PFSK-1 (cell line): Measurements from ENCODE around the gene PTPRM.

ENCODE experiments used
- FOXP2 ChIP-seq: optimal IDR thresholded peaks from 2 replicates; pipeline ENCODE3; 2011; ENCODE audit warnings: borderline replicate concordance, control low read depth, inconsistent platforms; ENCODE audit not compliant: insufficient read depth; ENCODE audit errors: extremely low read length, extremely low read depth
- POLR2AphosphoS5 ChIP-seq: IDR thresholded peaks from 2 replicates; pipeline ENCODE4 v1.6.1; 2012; ENCODE audit warnings: low read depth, mild to moderate bottlenecking, control low read depth, low read length, moderate library complexity
- SIN3A ChIP-seq: IDR thresholded peaks from 2 replicates; pipeline ENCODE4 v1.6.1; 2012; ENCODE audit warnings: mild to moderate bottlenecking, low read length, moderate library complexity, borderline replicate concordance; ENCODE audit not compliant: insufficient read depth
- TAF1 ChIP-seq: IDR thresholded peaks from 2 replicates; pipeline ENCODE4 v1.6.1; 2012; ENCODE audit warnings: low read length, control low read depth, borderline replicate concordance; ENCODE audit not compliant: insufficient read depth
- TF ChIP-seq, protein P1 (sequence below), 2 experiments: IDR thresholded peaks; 2 replicates each; pipeline versions ENCODE4 v1.6.1 to v1.8.0; 2011 to 2012; ENCODE audit warnings: low read depth in 2 of 2, low read length in 2 of 2, control low read depth in 1 of 2, inconsistent platforms in 1 of 2, mild to moderate bottlenecking in 1 of 2, moderate library complexity in 1 of 2; ENCODE audit not compliant: insufficient read depth in 1 of 2

PTPRM gene

DNA sequence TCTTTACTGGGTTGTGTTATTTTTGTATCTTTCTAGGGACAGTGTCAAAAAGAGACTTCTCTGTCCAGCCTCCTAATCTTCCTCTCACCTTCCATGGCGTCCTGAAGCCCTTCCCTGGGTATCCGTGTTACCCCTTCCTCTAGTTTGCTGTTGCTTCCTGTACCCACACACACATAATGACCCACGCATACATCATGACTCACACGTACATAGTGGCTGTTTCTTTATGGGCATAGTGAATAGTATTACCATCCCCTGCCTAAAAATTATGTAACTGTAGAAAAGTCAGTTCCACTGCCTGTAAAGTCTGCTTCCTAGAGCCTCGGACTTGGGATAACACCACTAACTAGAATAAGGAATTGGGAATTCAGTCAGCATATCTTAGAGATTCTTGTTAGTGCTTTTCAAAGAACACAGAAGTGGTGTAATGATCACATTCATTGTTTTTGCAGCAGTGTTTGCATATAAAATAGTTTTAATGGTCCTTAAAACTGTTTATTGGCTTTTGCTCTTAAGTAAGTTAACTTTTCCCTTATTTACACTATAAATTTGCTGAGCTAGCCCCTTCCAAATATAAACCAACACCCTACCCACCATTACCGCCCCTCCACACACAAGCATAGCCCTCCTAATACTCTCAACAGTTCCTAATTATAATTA, 733.8 kb downstream of the PTPRM start:
- TF ChIP-seq FOXP2 (no peak), SIN3A (no peak), POLR2AphosphoS5 (no peak), TAF1 (no peak)
- TF ChIP-seq, protein P1, sequence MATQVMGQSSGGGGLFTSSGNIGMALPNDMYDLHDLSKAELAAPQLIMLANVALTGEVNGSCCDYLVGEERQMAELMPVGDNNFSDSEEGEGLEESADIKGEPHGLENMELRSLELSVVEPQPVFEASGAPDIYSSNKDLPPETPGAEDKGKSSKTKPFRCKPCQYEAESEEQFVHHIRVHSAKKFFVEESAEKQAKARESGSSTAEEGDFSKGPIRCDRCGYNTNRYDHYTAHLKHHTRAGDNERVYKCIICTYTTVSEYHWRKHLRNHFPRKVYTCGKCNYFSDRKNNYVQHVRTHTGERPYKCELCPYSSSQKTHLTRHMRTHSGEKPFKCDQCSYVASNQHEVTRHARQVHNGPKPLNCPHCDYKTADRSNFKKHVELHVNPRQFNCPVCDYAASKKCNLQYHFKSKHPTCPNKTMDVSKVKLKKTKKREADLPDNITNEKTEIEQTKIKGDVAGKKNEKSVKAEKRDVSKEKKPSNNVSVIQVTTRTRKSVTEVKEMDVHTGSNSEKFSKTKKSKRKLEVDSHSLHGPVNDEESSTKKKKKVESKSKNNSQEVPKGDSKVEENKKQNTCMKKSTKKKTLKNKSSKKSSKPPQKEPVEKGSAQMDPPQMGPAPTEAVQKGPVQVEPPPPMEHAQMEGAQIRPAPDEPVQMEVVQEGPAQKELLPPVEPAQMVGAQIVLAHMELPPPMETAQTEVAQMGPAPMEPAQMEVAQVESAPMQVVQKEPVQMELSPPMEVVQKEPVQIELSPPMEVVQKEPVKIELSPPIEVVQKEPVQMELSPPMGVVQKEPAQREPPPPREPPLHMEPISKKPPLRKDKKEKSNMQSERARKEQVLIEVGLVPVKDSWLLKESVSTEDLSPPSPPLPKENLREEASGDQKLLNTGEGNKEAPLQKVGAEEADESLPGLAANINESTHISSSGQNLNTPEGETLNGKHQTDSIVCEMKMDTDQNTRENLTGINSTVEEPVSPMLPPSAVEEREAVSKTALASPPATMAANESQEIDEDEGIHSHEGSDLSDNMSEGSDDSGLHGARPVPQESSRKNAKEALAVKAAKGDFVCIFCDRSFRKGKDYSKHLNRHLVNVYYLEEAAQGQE (IDR thresholded peaks at IDR 0.05; ENCODE audit: insufficient read depth in 1 of 2, low read depth in 2 of 2, low read length in 2 of 2) = no peak

DNA sequence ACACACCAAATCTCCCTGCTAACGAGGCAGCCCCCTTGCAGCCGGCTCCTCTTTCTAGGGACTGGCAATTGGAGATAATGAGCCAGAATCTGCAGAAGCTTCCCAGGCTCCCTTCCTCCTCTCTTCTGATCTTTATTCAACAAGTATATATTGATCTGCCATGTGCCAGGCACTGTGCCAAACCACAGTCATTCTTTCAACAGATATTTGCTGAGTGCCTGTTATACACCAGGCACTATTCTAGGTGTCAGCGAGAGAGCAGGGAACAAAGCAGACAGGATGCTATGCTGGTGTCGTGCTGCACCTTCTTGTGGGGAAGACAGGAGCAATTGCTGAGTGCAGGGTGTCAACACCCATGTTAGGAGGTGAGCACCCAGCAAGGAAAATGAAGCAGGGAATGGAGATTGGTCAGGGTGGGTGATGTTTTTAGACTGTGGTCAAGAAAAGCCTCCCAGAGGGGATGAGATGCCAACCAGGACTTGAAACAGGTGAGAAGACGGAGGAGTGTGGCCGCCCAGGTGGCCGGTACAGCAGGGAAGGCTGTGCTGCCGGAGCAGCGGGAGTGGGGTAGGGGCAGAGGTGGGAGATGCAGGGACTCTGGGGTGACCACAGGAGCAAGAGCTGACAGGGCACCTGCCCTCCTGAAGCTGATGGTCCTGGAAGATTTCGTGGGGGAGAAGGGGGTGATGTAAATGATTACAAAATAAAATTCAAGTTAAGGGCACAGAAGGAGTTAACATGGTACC, 734.5 kb downstream of the PTPRM start:
- TF ChIP-seq, protein P1 (IDR thresholded peaks at IDR 0.05; ENCODE audit: insufficient read depth in 1 of 2, low read depth in 2 of 2, low read length in 2 of 2) = no peak
- TF ChIP-seq SIN3A = no peak
- TF ChIP-seq FOXP2 = no peak
- TF ChIP-seq TAF1 = no peak
- no peak for TF ChIP-seq POLR2AphosphoS5

DNA sequence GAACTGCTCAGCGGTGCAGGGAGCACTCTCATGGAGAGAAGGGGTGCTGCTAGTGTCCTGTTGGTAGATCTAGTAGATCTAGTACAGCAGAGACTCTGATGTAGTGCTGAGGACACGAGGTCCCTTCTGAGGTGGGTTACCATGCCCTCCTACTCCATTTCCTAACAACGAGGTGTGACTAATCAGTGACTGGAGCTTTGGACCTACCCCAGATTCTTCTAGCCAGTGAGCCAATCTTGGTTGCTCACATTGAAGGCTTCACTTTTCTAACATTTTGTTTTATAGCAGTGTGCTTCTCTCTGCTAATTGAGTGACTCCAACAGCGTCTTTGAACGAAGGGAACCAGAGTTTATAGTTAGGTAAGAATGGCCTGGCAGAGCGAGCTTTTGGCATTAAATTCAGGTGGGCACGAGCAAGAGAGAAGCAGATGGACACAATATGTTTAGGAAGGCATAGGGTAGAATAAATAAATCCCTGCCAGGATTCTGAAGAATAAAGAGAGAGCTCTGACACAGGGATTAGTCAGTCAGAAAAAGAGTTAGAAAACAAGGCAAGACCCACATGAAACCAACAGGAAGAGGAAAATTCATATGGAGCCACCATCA, 736.1 kb downstream of the PTPRM start:
- TF ChIP-seq, protein P1 (IDR thresholded peaks at IDR 0.05; ENCODE audit: insufficient read depth in 1 of 2, low read depth in 2 of 2, low read length in 2 of 2) = no peak

DNA sequence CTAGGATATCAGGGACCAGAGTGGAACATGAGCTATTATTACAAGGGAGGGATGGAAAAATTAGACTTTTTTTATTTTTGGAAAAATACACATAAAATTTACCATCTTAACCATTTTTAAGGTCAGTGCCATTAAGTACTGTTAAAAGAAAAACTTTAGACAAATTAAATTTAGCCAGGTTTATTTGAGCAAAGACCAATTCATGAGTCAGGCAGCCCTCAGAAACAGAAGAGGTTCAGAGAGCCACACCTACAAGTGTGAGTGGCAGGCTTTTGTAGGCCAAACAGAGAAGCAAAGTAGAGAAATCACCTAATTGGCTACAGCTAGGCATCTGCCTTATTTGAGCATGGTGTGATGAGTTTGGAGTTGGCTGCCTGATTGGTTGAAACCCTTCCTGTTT, 740.8 kb downstream of the PTPRM start:
- TF ChIP-seq SIN3A (no peak), FOXP2 (no peak)

GRCh38 chr18:8313043-8313442, 745.9 kb downstream of the PTPRM start:
- no peak for TF ChIP-seq SIN3A
- no peak for TF ChIP-seq TAF1
- TF ChIP-seq POLR2AphosphoS5 = no peak
- TF ChIP-seq, protein P1 (IDR thresholded peaks at IDR 0.05; ENCODE audit: insufficient read depth in 1 of 2, low read depth in 2 of 2, low read length in 2 of 2) = no peak
- no peak for TF ChIP-seq FOXP2
